Stimulated activated CD4-positive, alpha-beta T cell treated with anti-CD3 and anti-CD28 coated beads, Interleukin-4, amount 100 ng/mL, for 24 hours (primary cell): ENCODE data around the gene NAP1L3.

Experiments
- DNase-seq: peaks from one replicate; pipeline ENCODE4 v3.0.0-alpha.2; 2020

Gene NAP1L3, protein sequence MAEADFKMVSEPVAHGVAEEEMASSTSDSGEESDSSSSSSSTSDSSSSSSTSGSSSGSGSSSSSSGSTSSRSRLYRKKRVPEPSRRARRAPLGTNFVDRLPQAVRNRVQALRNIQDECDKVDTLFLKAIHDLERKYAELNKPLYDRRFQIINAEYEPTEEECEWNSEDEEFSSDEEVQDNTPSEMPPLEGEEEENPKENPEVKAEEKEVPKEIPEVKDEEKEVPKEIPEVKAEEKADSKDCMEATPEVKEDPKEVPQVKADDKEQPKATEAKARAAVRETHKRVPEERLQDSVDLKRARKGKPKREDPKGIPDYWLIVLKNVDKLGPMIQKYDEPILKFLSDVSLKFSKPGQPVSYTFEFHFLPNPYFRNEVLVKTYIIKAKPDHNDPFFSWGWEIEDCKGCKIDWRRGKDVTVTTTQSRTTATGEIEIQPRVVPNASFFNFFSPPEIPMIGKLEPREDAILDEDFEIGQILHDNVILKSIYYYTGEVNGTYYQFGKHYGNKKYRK

DNA sequence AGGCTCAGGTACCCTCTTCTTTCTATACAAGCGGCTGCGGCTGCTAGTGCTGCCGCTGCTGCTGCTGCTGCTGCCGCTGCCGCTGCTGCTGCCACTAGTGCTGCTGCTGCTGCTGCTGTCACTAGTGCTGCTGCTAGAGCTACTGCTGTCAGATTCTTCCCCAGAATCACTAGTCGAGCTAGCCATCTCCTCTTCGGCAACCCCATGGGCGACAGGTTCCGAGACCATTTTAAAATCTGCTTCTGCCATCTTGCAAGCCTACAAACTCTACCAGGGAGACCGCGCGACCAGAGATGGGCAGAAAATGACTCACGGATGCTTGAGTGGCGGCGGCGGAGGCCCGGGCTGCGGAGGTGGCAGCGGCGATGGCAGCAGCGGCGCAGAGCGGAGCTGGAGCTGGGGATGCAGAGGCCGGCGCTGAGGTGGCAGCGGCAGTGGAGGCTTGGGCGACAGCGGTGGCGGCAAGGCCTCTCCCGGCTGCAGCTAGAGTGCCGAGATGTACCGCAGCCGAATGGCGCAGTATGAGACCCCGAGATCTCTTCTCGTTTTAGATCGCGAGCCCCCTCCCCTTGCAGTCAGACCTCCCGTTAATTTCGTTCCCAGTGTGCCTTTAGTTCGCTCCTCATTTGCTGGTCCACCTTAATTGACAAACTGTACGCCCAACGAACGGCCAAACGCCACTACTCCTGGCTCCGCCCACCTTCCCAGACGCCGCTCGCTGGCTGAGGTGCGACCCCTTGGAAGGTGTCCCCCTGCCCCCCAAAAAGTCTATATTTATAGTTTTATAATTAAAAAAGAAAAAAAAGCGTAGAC, at the start of gene NAP1L3:
Gene NAP1L3 (minus strand): TSS at position 523 of the 813 bp plus-strand sequence. CDS start 274 bp downstream, at position 249.
- DNase-seq = peak; percentile 66

DNA sequence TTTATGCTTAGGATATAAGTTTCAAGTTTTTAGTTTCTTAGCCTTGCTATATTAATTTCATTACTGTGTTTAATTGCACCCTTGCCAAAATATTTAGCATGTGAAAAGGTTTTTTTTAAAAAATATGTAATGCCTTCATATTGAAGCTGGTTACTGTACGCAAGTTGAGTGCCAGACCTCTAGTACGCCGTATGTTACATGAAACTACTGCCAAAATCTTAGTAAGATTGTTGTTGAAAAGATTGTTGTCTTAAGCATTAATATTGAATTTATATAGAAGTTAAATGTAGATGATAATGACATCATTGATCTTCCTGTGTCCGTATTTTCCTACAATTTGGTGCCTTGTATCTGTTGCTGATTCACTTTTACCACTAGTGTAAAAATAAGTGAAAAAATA, 37.7 kb upstream of the NAP1L3 start:
- DNase-seq = no peak

DNA sequence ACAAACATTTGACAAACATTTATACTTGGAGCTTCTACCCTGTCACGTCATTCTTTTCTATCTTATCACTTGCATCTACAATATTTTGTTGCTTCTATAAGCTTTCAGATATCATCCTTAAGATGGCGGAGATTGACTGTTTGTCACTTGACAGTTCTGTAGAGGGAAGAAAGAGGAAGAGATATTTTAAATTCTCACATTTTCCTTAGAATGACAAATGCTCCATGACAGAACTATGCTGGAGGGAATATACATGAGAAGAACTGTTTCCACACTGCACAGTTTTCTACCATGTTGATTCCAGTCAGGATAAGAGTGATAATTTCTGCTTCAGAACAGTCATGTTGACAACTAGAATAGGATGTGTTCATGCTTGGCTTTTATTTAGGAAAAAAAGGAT, 30.3 kb upstream of the NAP1L3 start:
- no peak for DNase-seq

DNA sequence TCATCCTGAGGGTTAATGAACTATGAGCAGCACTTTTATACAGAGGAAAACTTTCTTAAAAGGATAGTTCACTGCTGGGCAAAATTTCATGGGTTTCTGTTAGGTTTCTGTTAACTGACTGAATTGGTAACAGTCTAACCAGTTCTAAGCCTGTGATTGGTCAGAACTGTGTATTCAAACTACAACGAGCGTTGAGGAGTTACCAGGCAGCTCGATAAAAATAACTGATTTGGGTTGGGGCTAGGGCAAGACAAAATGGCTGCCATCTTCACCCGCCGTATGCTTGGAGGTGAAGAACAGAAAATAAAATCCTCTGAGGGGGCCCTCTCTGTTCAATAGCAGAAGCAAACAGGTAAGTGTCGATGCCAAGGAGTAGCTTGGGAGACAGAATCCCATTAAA, 22.6 kb upstream of the NAP1L3 start:
- DNase-seq = no peak

DNA sequence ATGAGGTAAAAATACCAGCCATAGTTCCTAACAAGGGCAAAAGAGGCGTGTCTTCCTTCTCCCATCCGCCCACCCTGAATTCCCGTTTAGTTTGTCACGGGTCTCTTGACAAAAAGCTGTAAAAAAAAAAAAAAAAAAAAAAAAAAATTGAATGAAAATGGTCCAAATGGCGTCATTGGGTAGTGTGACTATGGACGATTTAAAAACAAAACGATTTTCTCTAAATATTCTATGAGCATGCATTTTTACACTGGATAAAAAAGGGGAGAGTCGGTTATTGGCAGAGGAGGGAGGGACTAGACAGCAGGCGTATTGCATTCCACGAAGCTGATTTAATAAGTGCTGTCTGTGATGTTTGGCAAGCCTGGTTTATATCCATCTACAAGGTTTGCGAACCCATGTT, 492 bp upstream of the NAP1L3 start, which contains the start of gene FAM133A:
Gene FAM133A (plus strand): TSS at position 338 of the 403 bp plus-strand sequence. CDS start 35,214 bp downstream, outside the sequence.
- no peak for DNase-seq

DNA sequence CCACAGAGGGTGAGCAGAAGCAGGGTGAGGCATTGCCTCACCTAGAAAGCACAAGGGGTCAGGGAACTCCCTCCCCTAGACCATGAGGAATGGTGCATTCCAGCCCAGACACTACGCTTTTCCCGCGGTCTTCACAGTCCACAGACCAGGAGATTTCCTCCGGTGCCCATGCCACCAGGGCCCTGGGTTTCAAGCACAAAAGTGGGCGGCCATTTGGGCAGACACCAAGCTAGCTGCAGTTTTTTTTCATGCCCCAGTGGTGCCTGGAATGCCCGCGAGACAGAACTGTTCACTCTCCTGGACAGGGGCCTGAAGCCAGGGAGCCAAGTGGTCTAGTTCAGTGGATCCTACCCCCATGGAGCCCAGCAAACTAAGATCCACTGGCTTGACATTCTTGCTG, 12.8 kb downstream of the NAP1L3 start:
- no peak for DNase-seq

DNA sequence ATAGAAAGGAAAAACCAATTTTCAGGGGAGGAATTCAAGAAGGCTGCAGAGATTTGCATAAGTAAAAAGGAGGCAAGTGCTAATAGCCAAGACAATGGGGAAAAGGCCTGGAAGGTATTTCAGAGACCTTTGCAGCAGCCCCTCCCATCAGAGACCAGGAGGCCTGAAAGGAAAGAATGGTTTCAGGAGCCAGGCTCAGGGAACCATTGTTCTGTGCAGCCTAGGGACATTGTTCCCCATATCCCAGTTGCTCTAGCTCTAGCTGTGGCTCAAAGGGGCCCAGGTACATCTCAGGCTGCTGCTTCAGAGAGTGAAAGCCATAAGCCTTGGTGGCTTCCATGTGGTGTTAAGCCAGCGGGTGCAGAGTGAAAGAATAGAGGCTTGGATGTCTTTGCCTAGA, 24.0 kb downstream of the NAP1L3 start:
- no peak for DNase-seq

DNA sequence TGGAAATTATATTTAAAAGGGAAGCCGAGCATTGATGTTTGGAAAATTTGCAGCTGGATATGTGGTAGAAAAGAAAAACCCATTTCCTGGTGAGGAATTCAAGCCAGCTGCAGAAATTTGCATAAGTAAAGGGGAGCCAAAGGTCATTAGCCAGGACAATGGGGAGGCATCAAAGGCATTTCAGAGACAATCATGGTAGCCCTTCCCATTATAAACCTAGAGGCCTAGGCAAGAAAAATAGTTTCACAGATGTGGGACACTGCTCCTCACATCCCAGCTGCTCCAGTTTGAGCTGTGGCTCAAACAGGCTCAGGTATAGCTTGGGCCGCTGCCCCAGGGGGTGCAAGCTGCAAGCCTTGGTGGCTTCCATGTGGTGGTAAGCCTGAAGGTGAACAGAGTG, 35.8 kb downstream of the NAP1L3 start:
- no peak for DNase-seq
